AG10803 (cell line): ENCODE results near the gene AMBRA1.

Experiments
- DNase-seq: peaks from one replicate; pipeline ENCODE4 v3.0.0; 2010; ENCODE audit warnings: low read depth
- H3K4me3 ChIP-seq: 2 replicates; pipeline ENCODE4 v1.5.1; 2011; ENCODE audit warnings: mild to moderate bottlenecking, low read length, control low read depth
- CTCF ChIP-seq: conservative IDR thresholded peaks from 2 replicates; pipeline ENCODE4 v1.5.1; 2011; ENCODE audit warnings: mild to moderate bottlenecking, low read length, control low read depth, inconsistent platforms

The AMBRA1 gene

DNA sequence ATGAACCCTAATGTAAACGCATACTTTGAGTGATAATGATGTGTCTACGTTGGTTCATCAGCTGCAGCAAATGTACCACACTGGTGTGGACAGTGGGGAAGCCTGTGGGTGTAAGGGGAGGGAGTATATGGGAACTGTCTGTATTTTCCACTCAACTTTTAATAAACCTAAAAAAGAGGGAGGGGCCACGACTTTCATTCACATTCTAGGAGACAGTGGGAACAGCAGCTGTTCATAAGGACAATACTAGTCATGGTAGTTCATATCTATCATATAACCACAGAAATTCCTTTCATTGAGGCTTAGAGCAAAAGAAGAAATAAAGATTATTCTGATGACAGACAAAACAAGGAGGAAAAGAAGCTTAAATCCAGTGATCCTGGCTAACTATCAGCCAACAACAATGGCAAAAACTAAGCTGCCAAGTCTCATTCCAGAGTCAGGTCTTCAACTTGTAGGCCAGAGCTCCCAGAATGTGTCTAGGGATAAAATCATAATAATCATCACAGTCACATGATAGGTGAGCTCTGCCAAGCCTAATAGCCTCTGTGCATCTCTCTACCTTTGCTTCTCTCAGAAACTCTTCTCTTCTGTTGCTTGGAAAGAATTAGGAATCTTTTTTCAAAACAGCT lies 142.9 kb downstream of the AMBRA1 start:
- peak; percentile 35 for DNase-seq
- TF ChIP-seq CTCF = no peak
- no peak overlapping the region for H3K4me3 ChIP-seq

DNA sequence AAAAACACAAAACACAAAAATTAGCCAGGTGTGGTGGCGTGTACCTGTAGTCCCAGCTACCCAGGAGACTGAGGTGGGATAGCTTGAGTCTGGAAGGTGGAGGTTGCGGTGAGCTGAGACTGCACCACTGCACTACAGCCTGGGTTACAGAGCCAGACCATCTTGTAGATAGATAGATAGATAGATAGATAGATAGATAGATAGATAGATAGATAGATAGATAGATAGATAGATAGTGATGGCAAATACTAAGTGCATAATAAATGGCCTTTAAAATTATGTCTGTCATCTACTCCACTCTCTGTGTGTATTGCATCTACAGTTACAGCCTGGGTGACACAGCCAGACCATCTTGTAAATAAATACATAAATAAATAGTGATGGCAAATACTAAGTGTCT lies 146.3 kb downstream of the AMBRA1 start:
- DNase-seq = no peak
- H3K4me3 ChIP-seq = no peak overlapping the region
- no peak for TF ChIP-seq CTCF

DNA sequence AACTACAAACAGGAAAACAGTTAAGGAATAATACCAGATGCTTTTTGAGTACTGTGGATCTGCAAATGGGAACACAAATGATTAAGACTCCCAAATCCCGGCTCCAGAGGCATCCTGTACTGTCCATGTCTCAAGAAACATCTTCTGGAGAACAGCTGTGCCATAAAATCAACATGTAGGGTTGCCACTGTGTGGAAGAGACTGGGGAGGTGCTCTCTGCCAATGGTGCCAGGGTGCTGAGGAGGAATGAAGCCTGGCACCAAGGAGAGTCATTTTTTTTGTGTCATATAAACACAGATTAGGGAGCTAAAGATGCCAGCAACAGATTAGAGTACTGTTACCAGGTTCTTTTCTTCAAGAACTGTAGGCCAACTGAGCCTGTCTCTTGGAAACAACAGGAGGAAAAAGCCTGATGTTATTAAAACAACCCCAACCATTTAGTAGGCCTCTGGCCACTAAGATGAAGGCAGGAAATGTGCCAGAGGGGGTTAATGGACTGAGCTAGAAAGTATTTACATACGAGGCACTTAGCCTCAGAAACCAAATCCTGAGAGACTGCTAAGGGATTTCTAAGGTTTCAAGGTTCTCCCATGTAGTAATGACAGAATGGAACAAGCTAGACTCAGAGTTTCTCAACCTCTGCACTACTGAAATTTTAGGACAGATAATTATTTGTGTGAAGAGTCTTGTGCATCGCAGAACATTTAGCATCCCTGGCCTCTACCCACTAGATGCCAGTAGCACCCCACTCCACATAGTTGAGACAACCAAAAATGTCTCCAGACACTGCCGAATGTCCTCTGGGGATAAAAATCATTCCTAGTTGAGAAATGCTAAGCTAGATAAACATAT lies 147.7 kb downstream of the AMBRA1 start:
- no peak overlapping the region for H3K4me3 ChIP-seq
- TF ChIP-seq CTCF = peak; percentile 41
- peak; percentile 34 for DNase-seq

DNA sequence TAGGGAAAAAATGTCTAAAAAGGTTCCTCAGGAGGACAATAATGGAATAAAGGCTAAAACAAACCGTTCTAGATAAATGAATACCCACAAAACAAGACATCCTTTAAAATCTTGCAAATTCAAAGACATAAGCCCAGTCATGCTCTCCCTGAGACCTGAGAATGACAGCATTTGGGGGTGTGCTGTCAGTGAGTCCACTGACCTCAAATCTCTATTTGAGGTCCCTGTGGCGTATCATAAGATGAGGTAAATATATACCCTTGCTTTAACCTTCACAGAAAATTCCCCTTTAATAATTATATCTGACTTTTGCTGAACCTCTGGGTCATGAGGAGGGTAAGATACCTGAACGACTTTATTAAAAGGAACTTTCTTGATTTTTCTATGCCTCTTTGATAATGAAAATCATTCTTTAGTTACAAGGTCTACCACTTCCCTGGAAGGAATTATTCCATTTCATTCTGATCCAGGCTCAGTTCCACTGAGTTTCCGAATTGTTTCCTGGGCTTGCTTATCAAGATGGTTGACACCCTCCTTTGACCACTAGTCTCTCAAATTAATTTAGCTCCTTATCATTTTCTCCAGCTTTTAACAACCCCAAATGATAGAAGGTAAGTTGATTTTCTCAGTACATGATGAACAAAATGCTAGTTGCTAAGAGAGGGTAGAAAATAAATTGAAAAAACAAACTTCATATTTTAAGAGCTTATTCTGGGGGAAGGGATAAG lies 148.5 kb downstream of the AMBRA1 start:
- H3K4me3 ChIP-seq = no peak overlapping the region
- no peak for DNase-seq
- no peak for TF ChIP-seq CTCF

DNA sequence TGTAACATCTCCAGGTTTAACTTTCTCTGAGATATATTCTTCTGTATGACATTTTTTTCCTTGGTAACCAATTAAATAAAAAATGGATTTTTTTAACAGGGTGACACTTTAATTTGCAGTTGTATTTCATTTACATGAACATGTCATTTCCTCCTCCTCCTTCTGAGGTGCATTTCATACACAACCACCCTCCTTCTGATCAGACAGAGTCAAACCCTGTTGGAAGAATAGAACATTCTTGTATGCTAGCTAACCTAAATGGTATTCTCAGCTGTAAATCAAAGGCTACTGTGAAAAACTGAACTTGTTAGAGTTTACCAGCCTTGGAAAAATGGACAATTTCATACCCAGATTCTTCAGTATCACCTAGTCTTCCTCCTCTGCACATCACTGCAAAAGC lies 149.5 kb downstream of the AMBRA1 start:
- TF ChIP-seq CTCF = no peak
- H3K4me3 ChIP-seq = no peak overlapping the region
- DNase-seq = peak; percentile 34

DNA sequence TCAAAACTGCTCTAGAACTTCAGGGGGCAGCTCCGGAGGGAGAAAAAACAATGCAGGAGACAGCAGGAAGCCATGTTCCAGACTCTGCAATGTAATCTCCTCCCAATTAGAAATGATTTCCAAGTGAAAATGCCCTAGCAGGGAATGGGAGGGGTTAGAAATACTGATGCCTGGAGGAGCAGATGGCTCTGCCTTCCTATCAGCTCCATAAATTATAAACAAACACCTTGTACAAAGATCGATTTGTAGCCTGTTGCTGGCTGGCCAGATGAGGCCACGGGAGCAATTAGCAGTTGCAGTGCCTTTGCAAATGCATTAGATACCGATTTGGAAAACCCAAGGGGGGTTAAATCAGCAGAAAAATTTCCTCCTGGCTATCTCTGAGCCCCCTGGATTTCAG lies 155.6 kb downstream of the AMBRA1 start:
- no peak for TF ChIP-seq CTCF
- no peak for DNase-seq
- H3K4me3 ChIP-seq = no peak overlapping the region
